GM12801 (cell line): Measurements from ENCODE around the gene ANKRD52.

Source experiments
- CTCF ChIP-seq: IDR thresholded peaks from one replicate; pipeline ENCODE4 v1.5.1; 2011; ENCODE audit warnings: control low read depth; ENCODE audit not compliant: insufficient read length; ENCODE audit errors: extremely low read depth

Gene ANKRD52

GRCh38 chr12:56222531-56222895 lies 35.7 kb downstream of the ANKRD52 start:
- TF ChIP-seq CTCF = no peak

DNA sequence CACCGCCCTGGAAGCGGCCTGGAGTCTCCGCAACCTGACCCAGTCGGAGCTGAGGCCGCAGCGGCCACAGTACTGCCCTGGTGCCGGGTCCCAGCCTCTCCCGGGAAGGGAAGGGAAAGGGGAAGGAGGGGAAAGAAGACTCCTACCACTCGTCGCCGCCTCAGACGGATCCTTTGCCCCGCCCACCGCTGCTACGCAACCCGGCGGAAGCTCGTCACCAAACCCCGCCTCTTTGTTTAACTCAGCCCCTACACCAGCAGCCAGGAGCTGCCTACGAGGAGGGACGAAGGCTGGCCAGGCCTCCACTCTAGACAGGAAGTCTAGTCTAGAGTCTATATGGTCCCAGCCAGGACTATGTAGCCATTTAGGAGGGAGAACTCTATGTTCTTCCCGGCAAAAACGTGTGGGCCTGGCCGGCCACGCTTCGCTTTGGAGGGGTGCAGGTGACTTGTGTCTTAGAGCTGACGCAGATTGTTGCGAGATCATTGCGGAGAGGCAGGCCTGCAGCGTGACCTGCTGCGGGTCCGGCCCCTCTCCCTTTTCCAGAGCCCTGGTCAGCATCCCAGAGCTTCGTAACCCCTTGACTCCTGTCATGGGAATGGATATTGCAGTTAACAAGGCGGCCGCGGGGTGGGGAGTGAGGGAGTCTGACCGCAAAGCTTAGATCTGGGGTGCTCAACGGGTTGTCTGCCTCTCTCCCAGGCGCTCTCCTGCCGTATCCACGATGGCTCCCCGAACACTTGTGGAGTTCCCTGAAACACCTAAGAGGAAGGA lies 36.2 kb downstream of the ANKRD52 start, which contains the start of gene RNF41:
TSS of gene RNF41 (minus strand) at position 166 of the 774 bp plus-strand sequence. CDS start 7,875 bp downstream, outside the sequence.
- no peak for TF ChIP-seq CTCF

- TF ChIP-seq CTCF = no peak
Measured at GRCh38 chr12:56221232-56221756, 36.9 kb downstream of the ANKRD52 start.

DNA sequence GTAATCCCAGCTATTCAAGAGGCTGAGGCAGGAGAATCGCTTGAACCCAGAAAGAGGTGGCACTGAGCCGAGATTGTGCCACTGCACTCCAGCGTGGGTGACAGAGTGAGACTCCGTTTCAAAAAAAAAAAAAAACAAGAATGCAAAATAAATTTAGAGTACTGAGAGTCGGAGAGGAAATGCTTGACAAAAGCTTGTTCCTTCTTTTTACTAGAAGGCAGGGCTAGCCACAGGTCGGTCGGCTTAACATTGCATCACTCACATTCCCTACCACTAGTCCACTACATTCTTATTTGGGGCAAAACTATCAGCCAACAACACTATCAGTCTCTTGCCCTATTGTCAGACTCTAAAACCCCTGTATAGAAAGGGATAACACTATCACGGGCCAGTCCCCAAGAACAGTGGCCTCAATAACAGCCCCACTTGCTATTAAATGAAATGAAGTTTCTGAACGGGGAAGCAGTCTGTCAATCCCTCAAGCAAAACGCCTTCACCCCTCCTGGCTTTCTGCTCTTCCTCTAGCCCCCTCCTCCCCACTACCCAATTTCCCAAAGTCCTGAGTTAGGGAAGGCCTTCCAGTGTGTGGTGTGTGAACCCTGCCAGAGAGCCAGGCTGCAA lies 37.5 kb downstream of the ANKRD52 start:
- no peak for TF ChIP-seq CTCF

GRCh38 chr12:56219840-56220239 lies 38.3 kb downstream of the ANKRD52 start:
- TF ChIP-seq CTCF = no peak

- no peak for TF ChIP-seq CTCF
Measured at GRCh38 chr12:56216461-56216860, 41.7 kb downstream of the ANKRD52 start.

DNA sequence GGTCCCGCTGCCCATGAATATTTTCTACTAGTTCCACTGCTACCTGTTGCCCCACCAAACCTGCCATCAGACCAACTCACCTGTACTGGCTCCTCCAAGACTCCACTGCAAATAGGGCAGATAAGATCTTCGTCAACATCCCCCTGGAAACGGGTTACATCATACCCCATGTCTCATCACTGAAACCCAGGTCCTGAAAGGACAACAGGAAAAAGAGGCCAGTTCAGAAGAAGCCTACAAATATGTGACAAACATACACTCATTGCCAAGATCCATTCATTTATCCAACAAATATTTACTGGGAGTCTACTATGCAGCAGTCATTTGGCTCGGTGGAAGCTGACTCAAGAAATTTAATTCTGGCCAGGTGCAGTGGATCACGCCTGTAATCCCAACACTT lies 44.3 kb downstream of the ANKRD52 start:
- TF ChIP-seq CTCF = no peak
